NCI-H1105 treated with DMSO at 0.1 percent for 48 hours (cell line): ENCODE results near the gene KLHL36.

Source experiments
- DNase-seq: peaks from one replicate; lab custom pipeline; 2025; lab: John Stamatoyannopoulos, UW

The KLHL36 gene

GRCh38 chr16:84647828-84648594, at the start of gene KLHL36:
TSS of gene KLHL36 (plus strand) at chr16:84648511. CDS start at chr16:84650868, 2,357 bp downstream.
- peak; percentile 10 for DNase-seq

- no peak for DNase-seq
These were observed 48.6 kb upstream of the KLHL36 start for GRCh38 chr16:84599521-84600202.

- DNase-seq = no peak
These were observed 47.7 kb upstream of the KLHL36 start for GRCh38 chr16:84600343-84601229.

- no peak for DNase-seq
These were observed 45.0 kb upstream of the KLHL36 start for GRCh38 chr16:84603140-84603816.

GRCh38 chr16:84603940-84604339, 44.4 kb upstream of the KLHL36 start:
- no peak for DNase-seq

- no peak for DNase-seq
These were observed 43.8 kb upstream of the KLHL36 start for GRCh38 chr16:84604477-84605013.

- DNase-seq = no peak
These were observed 42.9 kb upstream of the KLHL36 start for GRCh38 chr16:84605339-84605848.

GRCh38 chr16:84606081-84606875, 42.0 kb upstream of the KLHL36 start:
- DNase-seq = no peak

GRCh38 chr16:84607061-84607460, 41.2 kb upstream of the KLHL36 start:
- no peak for DNase-seq

- DNase-seq = no peak
These were observed 40.6 kb upstream of the KLHL36 start for GRCh38 chr16:84607694-84608093.

- no peak for DNase-seq
These were observed 40.0 kb upstream of the KLHL36 start for GRCh38 chr16:84608282-84608681.

GRCh38 chr16:84609563-84610177, 38.6 kb upstream of the KLHL36 start:
- no peak for DNase-seq

- no peak for DNase-seq
These were observed 37.9 kb upstream of the KLHL36 start for GRCh38 chr16:84610376-84610775.

GRCh38 chr16:84611041-84611440, 37.3 kb upstream of the KLHL36 start:
- no peak for DNase-seq

- DNase-seq = no peak
These were observed 35.6 kb upstream of the KLHL36 start for GRCh38 chr16:84612686-84613085.

- no peak for DNase-seq
These were observed 34.8 kb upstream of the KLHL36 start for GRCh38 chr16:84613408-84614072.

- no peak for DNase-seq
These were observed 34.2 kb upstream of the KLHL36 start for GRCh38 chr16:84614073-84614459.

- no peak for DNase-seq
These were observed 33.7 kb upstream of the KLHL36 start for GRCh38 chr16:84614623-84614967.

GRCh38 chr16:84614968-84615813, 33.1 kb upstream of the KLHL36 start:
- no peak for DNase-seq
